T-helper 17 cell (primary cell): Measurements from ENCODE around the gene NECAP2. TPM values are rescaled to one million over a fixed set of nuclear protein-coding genes. Genes with fewer than 3 reads are reported as not detected.
A peak's percentile ranks its signal among the peaks of the same experiment; 100 is the strongest.

ENCODE experiments used
- ATAC-seq: fragments of 150-1000 bp; cut with Tn5 transposase; 2 replicates; pipeline ENCODE4 v1.10.0; 2021; ENCODE audit warnings: mild to moderate bottlenecking, moderate library complexity
- DNase-seq, 3 donors: peaks; one replicate each; pipeline versions ENCODE4 v3.0.0 to v3.0.0-alpha.2; 2020 to 2021
- H3K9me3 ChIP-seq: one replicate; pipeline ENCODE4 v1.7.0; 2013; ENCODE audit warnings: low read length, mild to moderate bottlenecking; ENCODE audit not compliant: control insufficient read depth, poor library complexity, severe bottlenecking
- H3K27ac Mint-ChIP-seq: one replicate; pipeline ENCODE4 v1.8.0; 2022; ENCODE audit warnings: mild to moderate bottlenecking, moderate library complexity, mixed read lengths
- H3K27me3 Mint-ChIP-seq: one replicate; pipeline ENCODE4 v1.8.0; 2022; ENCODE audit warnings: mixed read lengths
- H3K36me3 Mint-ChIP-seq: one replicate; pipeline ENCODE4 v1.8.0; 2022; ENCODE audit warnings: low read depth, mixed read lengths
- H3K4me1 Mint-ChIP-seq: one replicate; pipeline ENCODE4 v1.8.0; 2022; ENCODE audit warnings: mild to moderate bottlenecking, mixed read lengths
- H3K4me3 Mint-ChIP-seq: one replicate; pipeline ENCODE4 v1.8.0; 2022; ENCODE audit warnings: mild to moderate bottlenecking, moderate library complexity, mixed read lengths
- total RNA-seq, 4 donors: library from RNA in 2 of 4; stranded (reverse) in 2 of 4; gene quantifications; one replicate each; pipeline ENCODE4 v1.2.3 and lab custom pipeline; 2022 to 2026

Gene NECAP2
- total RNA-seq, 2 donors from 2014 or later = 107 to 108 TPM

- ATAC-seq = no peak
- no peaks in the 10 kb centered on the region for H3K27me3 Mint-ChIP-seq
- peaks cover 3% of the 10 kb centered on the region for H3K36me3 Mint-ChIP-seq
- no peak for DNase-seq
- no peaks in the 10 kb centered on the region for H3K9me3 ChIP-seq
- peaks cover 10% of the 10 kb centered on the region for H3K4me1 Mint-ChIP-seq
- no peak overlapping the region for H3K4me3 Mint-ChIP-seq
- H3K27ac Mint-ChIP-seq = peak overlapping the region; percentile 43
Observed at GRCh38 chr1:16410803-16411202, 29.7 kb upstream of the NECAP2 start.

DNA sequence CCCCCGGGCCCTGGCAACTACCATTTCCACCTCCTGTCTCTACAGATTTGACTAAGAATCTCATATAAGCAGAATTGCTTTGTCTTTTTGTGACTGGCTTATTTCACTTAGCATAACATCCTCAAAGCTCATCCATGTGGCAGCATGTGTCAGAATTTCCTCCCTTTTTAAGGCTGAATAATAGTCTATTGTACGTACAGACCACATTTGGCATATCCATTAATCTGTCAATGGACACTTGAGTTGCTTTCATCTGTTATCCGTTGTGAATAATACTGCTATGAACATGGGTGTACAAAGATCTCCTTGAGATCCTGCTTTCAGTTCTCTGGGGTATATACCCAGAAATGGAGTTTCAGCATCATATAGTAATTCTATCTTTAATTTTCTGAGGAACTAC, 27.3 kb upstream of the NECAP2 start:
- Mint-ChIP-seq H3K4me1 (peaks cover 12% of the 10 kb centered on the region), H3K27ac (no peak overlapping the region), H3K27me3 (no peaks in the 10 kb centered on the region), H3K4me3 (no peak overlapping the region), H3K36me3 (peaks cover 5% of the 10 kb centered on the region)
- no peaks in the 10 kb centered on the region for H3K9me3 ChIP-seq
- no peak for DNase-seq
- no peak for ATAC-seq

GRCh38 chr1:16418823-16419425, 21.6 kb upstream of the NECAP2 start:
- H3K27ac Mint-ChIP-seq = no peak overlapping the region
- peaks cover 5% of the 10 kb centered on the region for H3K36me3 Mint-ChIP-seq
- no peaks in the 10 kb centered on the region for H3K27me3 Mint-ChIP-seq
- H3K4me3 Mint-ChIP-seq = peak overlapping the region; percentile 69
- ATAC-seq (no peak), DNase-seq (no peak)
- peaks cover 28% of the 10 kb centered on the region for H3K4me1 Mint-ChIP-seq
- H3K9me3 ChIP-seq = no peaks in the 10 kb centered on the region

- DNase-seq = peak in 1 of 3 donors; percentile 15
- H3K27me3 Mint-ChIP-seq = no peaks in the 10 kb centered on the region
- peaks cover 28% of the 10 kb centered on the region for H3K4me1 Mint-ChIP-seq
- H3K36me3 Mint-ChIP-seq = peaks cover 5% of the 10 kb centered on the region
- ATAC-seq = peak; percentile 96
- H3K4me3 Mint-ChIP-seq = peak overlapping the region; percentile 88
- peak overlapping the region; percentile 81 for H3K27ac Mint-ChIP-seq
- H3K9me3 ChIP-seq = no peaks in the 10 kb centered on the region
Observed at GRCh38 chr1:16420424-16421118, 20.0 kb upstream of the NECAP2 start.

DNA sequence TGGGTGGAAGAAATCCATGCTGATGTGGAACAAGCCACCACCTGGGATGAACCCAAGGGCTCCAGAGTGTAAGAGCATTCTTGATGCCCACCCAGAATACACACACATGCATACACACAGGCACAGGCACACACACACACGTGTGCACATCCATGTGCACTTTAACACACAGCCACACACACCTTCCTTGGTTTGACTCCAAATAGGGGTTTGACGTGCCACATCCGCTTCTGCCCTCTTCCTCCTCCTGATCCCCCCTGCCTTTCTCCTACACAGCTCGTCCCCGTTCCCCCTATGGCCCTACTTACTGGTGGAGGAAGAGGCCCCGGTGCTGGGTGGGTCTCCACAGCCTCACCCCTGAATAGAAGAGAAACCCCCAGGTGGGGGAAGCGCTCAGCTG, 19.3 kb upstream of the NECAP2 start:
- no peak for DNase-seq
- ATAC-seq = peak; percentile 46
- H3K4me3 Mint-ChIP-seq = peak overlapping the region; percentile 88
- peaks cover 3% of the 10 kb centered on the region for H3K36me3 Mint-ChIP-seq
- no peaks in the 10 kb centered on the region for H3K9me3 ChIP-seq
- peak overlapping the region; percentile 81 for H3K27ac Mint-ChIP-seq
- no peaks in the 10 kb centered on the region for H3K27me3 Mint-ChIP-seq
- H3K4me1 Mint-ChIP-seq = peaks cover 28% of the 10 kb centered on the region

DNA sequence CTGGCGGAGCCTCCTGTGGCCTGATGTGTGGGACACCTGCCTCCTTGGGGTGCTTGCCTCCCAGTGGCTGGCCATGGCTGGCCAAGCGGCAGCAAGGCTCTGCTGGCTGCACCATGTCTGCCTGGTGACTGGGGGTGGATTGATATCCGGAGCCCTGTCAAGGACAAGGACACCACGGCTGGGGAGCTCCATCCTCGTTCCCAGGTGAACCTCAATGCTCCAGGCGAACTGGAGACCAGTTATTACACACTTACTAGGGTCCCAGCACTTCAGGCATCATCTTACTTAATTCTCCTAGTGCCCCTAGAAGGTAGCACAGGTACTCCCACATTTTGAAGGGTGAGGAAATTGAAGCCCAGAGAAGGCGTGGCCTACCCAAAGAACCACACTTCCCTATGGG, 18.5 kb upstream of the NECAP2 start:
- H3K4me3 Mint-ChIP-seq = no peak overlapping the region
- no peak overlapping the region for H3K27ac Mint-ChIP-seq
- no peaks in the 10 kb centered on the region for H3K27me3 Mint-ChIP-seq
- H3K4me1 Mint-ChIP-seq = peaks cover 28% of the 10 kb centered on the region
- DNase-seq (no peak), ATAC-seq (no peak)
- peaks cover 3% of the 10 kb centered on the region for H3K36me3 Mint-ChIP-seq
- H3K9me3 ChIP-seq = no peaks in the 10 kb centered on the region

DNA sequence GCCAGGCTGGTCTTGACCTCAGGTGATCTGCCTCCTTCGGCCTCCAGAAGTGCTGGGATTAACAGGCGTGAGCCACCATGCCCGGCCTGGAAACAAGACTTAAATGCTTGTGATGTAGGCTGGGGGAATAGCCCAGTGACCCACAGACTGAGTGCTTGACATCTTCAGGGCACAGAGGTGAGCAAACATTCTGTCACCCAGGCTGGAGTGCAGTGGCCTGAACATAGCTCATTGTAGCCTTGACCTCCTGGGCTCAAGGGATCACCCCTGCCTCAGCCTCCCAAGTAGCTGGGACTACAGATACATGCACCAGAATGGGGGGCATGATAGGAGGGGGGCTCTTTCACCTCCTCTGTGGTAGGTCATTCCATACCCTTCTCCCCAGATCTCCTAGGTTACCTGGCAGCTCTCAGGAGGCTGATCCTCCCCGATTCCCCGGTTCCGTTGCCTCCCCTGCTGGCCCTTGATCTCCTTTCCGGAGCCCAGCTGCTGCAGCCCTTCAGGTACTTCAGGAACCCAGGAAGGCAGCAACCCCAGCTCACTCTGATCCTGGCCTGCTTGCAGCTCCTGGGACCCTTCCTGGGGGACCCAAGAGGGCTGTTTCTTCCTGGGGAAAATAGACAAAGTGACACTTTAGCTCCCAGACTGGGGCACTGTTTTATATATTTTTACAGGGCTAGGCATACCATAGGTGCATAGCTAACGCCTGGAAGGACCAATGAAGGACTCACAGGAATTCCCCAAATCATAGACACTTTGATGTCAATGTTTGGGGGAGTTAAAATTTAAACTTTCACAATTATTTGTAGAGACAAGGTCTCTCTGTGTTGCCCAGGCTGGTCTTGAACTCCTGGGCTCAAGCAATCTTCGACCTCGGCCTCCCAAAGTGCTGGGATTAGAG, 15.1 kb upstream of the NECAP2 start:
- ATAC-seq (no peak), DNase-seq (no peak)
- Mint-ChIP-seq H3K4me3 (no peak overlapping the region), H3K36me3 (no peaks in the 10 kb centered on the region), H3K27me3 (no peaks in the 10 kb centered on the region), H3K27ac (no peak overlapping the region), H3K4me1 (peaks cover 13% of the 10 kb centered on the region)
- no peaks in the 10 kb centered on the region for H3K9me3 ChIP-seq

- peak overlapping the region; percentile 48 for H3K27ac Mint-ChIP-seq
- DNase-seq (no peak), ATAC-seq (no peak)
- H3K36me3 Mint-ChIP-seq = peaks cover 3% of the 10 kb centered on the region
- H3K27me3 Mint-ChIP-seq = peaks cover 14% of the 10 kb centered on the region
- no peak overlapping the region for H3K4me3 Mint-ChIP-seq
- H3K9me3 ChIP-seq = no peaks in the 10 kb centered on the region
- no peaks in the 10 kb centered on the region for H3K4me1 Mint-ChIP-seq
Observed at GRCh38 chr1:16430606-16431005, 9.9 kb upstream of the NECAP2 start.

- H3K36me3 Mint-ChIP-seq = peaks cover 3% of the 10 kb centered on the region
- ATAC-seq = no peak
- H3K9me3 ChIP-seq = no peaks in the 10 kb centered on the region
- H3K27me3 Mint-ChIP-seq = peaks cover 14% of the 10 kb centered on the region
- no peak for DNase-seq
- no peak overlapping the region for H3K27ac Mint-ChIP-seq
- H3K4me3 Mint-ChIP-seq = no peak overlapping the region
- H3K4me1 Mint-ChIP-seq = peaks cover 2% of the 10 kb centered on the region
Observed at GRCh38 chr1:16433030-16433429, 7.5 kb upstream of the NECAP2 start.

DNA sequence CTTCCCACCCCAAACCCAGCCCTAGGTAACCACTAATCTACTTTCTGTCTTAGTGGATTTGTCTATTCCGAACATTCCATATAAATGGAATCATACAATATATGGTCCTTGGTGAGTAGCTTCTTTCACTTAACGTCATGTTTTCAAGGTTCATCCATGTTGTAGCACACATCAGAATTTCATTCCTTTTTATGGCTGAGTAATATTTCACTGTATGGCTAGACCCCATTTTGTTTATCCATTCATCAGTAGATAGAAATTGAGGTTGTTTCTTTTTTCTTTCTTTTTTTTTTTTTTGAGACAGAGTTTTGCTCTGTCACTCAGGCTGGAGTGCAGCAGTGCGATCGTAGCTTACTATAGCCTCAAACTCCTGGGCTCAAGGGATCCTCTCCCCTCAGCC, 6.5 kb upstream of the NECAP2 start:
- Mint-ChIP-seq H3K4me1 (peaks cover 2% of the 10 kb centered on the region), H3K27ac (no peak overlapping the region), H3K36me3 (peaks cover 3% of the 10 kb centered on the region), H3K4me3 (no peak overlapping the region), H3K27me3 (peaks cover 14% of the 10 kb centered on the region)
- no peak for ATAC-seq
- no peaks in the 10 kb centered on the region for H3K9me3 ChIP-seq
- DNase-seq = no peak

DNA sequence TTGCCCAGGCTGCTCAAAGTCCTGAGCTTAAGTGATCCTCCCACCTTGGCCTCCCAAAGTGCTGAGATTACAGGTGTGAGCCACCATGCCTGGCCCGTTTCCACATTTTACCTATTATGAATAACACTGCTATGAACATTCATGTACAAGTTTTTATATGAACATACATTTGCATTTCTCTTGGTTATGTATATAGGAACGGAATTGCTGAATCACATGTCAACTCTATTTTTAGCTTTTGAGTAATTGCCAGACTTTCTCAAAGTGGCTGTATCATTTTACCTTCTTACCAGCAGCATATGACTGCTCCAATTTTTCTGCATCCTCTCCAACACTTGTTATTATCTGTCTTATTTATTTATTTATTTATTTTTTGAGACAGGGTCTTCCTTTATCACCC, 6.0 kb upstream of the NECAP2 start:
- DNase-seq = no peak
- ATAC-seq = no peak
- Mint-ChIP-seq H3K4me3 (no peak overlapping the region), H3K27me3 (peaks cover 14% of the 10 kb centered on the region), H3K27ac (no peak overlapping the region), H3K4me1 (peaks cover 2% of the 10 kb centered on the region), H3K36me3 (peaks cover 3% of the 10 kb centered on the region)
- H3K9me3 ChIP-seq = no peaks in the 10 kb centered on the region

- ATAC-seq (no peak), DNase-seq (no peak)
- Mint-ChIP-seq H3K27ac (peak within 1 kb of the TSS; percentile 6), H3K4me3 (no peak within 1 kb of the TSS), H3K27me3 (peaks cover 14% of the 10 kb centered on the region), H3K36me3 (peaks cover 3% of the 10 kb centered on the region), H3K4me1 (peaks cover 13% of the 10 kb centered on the region)
- H3K9me3 ChIP-seq = no peaks in the 10 kb centered on the region
Observed at GRCh38 chr1:16436946-16437474, 3.5 kb upstream of the NECAP2 start, which contains the start of gene SPATA21. SPATA21 (minus strand) TSS chr1:16437424; CDS start chr1:16431371, 6,053 bp downstream.

- peaks cover 2% of the 10 kb centered on the region for H3K27me3 Mint-ChIP-seq
- peaks cover 17% of the 10 kb centered on the region for H3K4me1 Mint-ChIP-seq
- H3K36me3 Mint-ChIP-seq = no peaks in the 10 kb centered on the region
- no peaks in the 10 kb centered on the region for H3K9me3 ChIP-seq
- no peak for DNase-seq
- peak overlapping the region; percentile 96 for H3K27ac Mint-ChIP-seq
- no peak overlapping the region for H3K4me3 Mint-ChIP-seq
- no peak for ATAC-seq
Observed at GRCh38 chr1:16438516-16438915, 2.0 kb upstream of the NECAP2 start.
